Measurements from ENCODE around the gene LRRC8E.
A peak's percentile ranks its signal among the peaks of the same experiment; 100 is the strongest.

The LRRC8E gene

DNA sequence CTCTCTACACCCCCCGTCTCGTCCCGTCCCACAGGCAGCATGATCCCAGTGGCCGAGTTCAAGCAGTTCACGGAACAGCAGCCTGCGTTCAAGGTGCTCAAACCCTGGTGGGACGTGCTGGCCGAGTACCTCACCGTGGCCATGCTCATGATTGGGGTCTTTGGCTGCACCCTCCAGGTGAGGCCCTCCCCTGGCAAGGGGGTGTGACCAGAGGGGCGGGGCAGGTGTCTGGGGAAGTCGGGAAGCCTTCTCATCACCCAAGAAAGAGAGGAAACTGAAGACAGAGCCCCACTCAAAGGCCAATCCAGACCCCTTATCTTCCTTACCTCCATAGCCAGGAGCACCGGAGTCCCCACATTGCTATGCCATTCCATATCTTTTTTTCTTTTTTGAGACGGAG lies 7.3 kb downstream of the LRRC8E start:
- Histone ChIP-seq H3K9me3 (ENCODE audit: low read length) (peaks cover 3% of the 10 kb centered on the region), H3K4me1 (ENCODE audit: insufficient read depth, low read length) (no peaks in the 10 kb centered on the region), H3K27me3 (ENCODE audit: insufficient read depth, low read length) (peaks cover 2% of the 10 kb centered on the region), H3K36me3 (ENCODE audit: insufficient read depth, low read length) (no peaks in the 10 kb centered on the region), H2AFZ (ENCODE audit: low read depth, low read length) (no peak overlapping the region), H3K4me3 (ENCODE audit: low read length) (no peak overlapping the region)

DNA sequence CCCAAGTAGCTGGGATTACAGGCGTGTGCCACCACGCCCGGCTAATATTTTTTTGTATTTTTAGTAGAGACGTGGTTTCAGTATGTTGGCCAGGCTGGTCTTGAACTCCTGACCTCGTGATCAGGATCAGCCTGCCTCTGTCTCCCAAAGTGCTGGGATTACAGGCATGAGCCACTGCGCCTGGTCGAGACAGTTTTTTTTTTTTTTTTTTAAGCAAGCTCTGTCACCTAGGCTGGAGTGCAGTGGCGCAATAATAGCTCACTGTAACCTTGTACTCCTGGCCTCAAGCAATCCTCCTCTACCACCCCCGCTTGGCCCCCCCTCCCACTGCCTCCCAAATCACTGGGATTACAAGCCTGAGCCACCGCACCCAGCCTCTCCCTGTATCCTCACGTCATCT lies 9.0 kb downstream of the LRRC8E start:
- no peak overlapping the region for H3K4me3 ChIP-seq (ENCODE audit: low read length)
- no peaks in the 10 kb centered on the region for H3K4me1 ChIP-seq (ENCODE audit: insufficient read depth, low read length)
- H2AFZ ChIP-seq (ENCODE audit: low read depth, low read length): no peak overlapping the region
- no peaks in the 10 kb centered on the region for H3K36me3 ChIP-seq (ENCODE audit: insufficient read depth, low read length)
- H3K9me3 ChIP-seq (ENCODE audit: low read length): peaks cover 3% of the 10 kb centered on the region
- peaks cover 2% of the 10 kb centered on the region for H3K27me3 ChIP-seq (ENCODE audit: insufficient read depth, low read length)

DNA sequence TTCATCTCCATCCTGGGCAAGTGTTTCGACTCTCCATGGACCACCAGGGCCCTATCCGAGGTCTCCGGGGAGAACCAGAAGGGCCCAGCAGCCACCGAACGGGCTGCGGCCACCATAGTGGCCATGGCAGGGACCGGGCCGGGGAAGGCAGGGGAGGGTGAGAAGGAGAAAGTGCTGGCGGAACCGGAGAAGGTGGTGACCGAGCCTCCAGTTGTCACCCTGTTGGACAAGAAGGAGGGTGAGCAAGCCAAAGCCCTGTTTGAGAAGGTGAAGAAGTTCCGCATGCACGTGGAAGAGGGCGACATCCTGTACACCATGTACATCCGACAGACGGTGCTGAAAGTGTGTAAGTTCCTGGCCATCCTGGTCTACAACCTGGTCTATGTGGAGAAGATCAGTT lies 10.7 kb downstream of the LRRC8E start:
- Histone ChIP-seq H3K9me3 (ENCODE audit: low read length) (peaks cover 3% of the 10 kb centered on the region), H3K36me3 (ENCODE audit: insufficient read depth, low read length) (no peaks in the 10 kb centered on the region), H3K4me3 (ENCODE audit: low read length) (no peak overlapping the region), H3K27me3 (ENCODE audit: insufficient read depth, low read length) (peaks cover 2% of the 10 kb centered on the region), H2AFZ (ENCODE audit: low read depth, low read length) (no peak overlapping the region), H3K4me1 (ENCODE audit: insufficient read depth, low read length) (peaks cover 6% of the 10 kb centered on the region)

DNA sequence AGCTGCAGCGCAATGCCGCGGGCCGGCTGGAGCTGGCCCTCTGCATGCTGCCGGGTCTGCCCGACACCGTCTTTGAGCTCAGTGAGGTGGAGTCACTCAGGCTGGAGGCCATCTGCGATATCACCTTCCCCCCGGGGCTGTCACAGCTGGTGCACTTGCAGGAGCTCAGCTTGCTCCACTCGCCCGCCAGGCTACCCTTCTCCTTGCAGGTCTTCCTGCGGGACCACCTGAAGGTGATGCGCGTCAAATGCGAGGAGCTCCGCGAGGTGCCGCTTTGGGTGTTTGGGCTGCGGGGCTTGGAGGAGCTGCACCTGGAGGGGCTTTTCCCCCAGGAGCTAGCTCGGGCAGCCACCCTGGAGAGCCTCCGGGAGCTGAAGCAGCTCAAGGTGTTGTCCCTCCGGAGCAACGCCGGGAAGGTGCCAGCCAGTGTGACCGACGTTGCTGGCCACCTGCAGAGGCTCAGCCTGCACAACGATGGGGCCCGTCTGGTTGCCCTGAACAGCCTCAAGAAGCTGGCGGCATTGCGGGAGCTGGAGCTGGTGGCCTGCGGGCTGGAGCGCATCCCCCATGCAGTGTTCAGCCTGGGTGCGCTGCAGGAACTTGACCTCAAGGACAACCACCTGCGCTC lies 11.6 kb downstream of the LRRC8E start:
- no peak overlapping the region for H3K4me3 ChIP-seq (ENCODE audit: low read length)
- no peaks in the 10 kb centered on the region for H3K36me3 ChIP-seq (ENCODE audit: insufficient read depth, low read length)
- H3K9me3 ChIP-seq (ENCODE audit: low read length): peaks cover 3% of the 10 kb centered on the region
- H3K4me1 ChIP-seq (ENCODE audit: insufficient read depth, low read length): peaks cover 11% of the 10 kb centered on the region
- H2AFZ ChIP-seq (ENCODE audit: low read depth, low read length): no peak overlapping the region
- H3K27me3 ChIP-seq (ENCODE audit: insufficient read depth, low read length): no peaks in the 10 kb centered on the region

DNA sequence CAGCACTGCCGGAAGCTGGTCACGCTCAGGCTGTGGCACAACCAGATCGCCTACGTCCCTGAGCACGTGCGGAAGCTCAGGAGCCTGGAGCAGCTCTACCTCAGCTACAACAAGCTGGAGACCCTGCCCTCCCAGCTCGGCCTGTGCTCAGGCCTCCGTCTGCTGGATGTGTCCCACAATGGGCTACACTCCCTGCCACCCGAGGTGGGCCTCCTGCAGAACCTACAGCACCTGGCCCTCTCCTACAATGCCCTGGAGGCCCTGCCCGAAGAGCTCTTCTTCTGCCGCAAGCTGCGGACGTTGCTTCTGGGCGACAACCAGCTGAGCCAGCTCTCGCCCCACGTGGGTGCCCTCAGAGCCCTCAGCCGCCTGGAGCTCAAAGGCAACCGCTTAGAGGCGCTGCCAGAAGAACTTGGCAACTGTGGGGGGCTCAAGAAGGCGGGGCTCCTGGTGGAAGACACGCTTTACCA lies 12.1 kb downstream of the LRRC8E start:
- no peak overlapping the region for H2AFZ ChIP-seq (ENCODE audit: low read depth, low read length)
- no peaks in the 10 kb centered on the region for H3K27me3 ChIP-seq (ENCODE audit: insufficient read depth, low read length)
- H3K4me3 ChIP-seq (ENCODE audit: low read length): no peak overlapping the region
- H3K36me3 ChIP-seq (ENCODE audit: insufficient read depth, low read length): no peaks in the 10 kb centered on the region
- H3K9me3 ChIP-seq (ENCODE audit: low read length): peaks cover 3% of the 10 kb centered on the region
- peaks cover 16% of the 10 kb centered on the region for H3K4me1 ChIP-seq (ENCODE audit: insufficient read depth, low read length)

DNA sequence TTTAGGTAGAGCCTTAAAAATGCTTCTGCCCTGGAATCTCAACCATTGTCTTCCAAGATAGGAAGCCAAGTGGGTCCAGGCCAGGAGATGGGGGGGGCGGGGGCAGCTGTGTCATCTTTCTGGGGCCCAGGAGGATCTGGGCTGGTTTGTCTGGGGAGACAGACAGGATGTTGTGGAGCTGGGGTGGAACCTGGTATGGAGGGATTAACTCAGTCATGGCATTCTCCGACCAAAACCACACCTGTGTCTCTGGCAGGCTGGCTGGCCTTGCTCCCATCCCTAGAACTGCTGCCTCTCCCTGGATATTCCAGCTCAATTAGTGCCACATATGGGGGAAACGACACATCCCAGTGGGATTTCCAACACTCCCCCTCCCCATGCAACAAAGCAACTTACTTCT lies 12.6 kb downstream of the LRRC8E start:
- H3K4me1 ChIP-seq (ENCODE audit: insufficient read depth, low read length): peaks cover 20% of the 10 kb centered on the region
- H3K36me3 ChIP-seq (ENCODE audit: insufficient read depth, low read length): peaks cover 2% of the 10 kb centered on the region
- peaks cover 3% of the 10 kb centered on the region for H3K9me3 ChIP-seq (ENCODE audit: low read length)
- no peak overlapping the region for H2AFZ ChIP-seq (ENCODE audit: low read depth, low read length)
- H3K4me3 ChIP-seq (ENCODE audit: low read length): no peak overlapping the region
- H3K27me3 ChIP-seq (ENCODE audit: insufficient read depth, low read length): no peaks in the 10 kb centered on the region

DNA sequence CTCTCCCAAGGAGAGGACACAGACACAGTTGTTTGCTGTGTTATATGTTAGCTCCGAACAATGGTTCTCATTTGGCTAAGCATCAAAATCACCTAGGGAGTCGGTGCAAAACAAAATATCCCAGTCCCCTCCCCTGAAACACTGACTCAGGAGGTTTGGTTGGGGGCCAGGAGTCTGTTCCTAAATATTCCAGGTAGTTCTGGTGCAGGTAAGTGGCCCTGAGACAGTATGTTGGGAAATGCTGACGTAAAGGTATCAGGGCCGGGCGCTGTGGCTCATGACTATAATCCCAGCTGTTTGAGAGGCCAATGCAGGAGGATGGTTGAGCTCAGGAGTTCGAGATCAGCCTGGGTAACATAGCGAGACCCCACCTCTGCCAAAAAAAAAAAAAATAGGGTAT lies 13.0 kb downstream of the LRRC8E start:
- Histone ChIP-seq H3K9me3 (ENCODE audit: low read length) (peaks cover 3% of the 10 kb centered on the region), H2AFZ (ENCODE audit: low read depth, low read length) (no peak overlapping the region), H3K4me3 (ENCODE audit: low read length) (no peak overlapping the region), H3K4me1 (ENCODE audit: insufficient read depth, low read length) (peaks cover 20% of the 10 kb centered on the region), H3K36me3 (ENCODE audit: insufficient read depth, low read length) (peaks cover 2% of the 10 kb centered on the region), H3K27me3 (ENCODE audit: insufficient read depth, low read length) (no peaks in the 10 kb centered on the region)

DNA sequence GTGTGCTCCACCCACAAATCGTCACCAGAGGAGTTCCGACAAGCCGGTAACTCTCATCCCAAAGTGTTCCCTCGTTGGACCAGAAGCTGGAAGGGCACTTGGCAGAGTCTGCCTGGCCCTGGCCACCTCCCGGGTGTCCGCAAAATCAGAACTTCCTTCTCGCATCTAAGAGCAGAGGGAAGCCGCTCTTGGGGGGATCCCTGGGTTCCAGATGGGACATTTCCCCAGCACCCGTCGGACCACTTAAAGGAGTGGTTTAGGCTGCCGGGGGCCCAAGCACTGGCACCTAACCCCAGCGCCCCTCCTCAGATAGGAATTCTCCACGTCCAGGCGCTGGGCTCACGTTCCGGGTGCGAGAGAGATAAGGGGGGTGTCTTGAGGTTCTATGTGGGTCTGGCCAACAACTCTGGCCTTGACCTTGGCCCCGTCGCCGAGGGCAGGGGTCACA lies 14.5 kb downstream of the LRRC8E start:
- H2AFZ ChIP-seq (ENCODE audit: low read depth, low read length): no peak overlapping the region
- H3K36me3 ChIP-seq (ENCODE audit: insufficient read depth, low read length): peaks cover 2% of the 10 kb centered on the region
- peaks cover 3% of the 10 kb centered on the region for H3K9me3 ChIP-seq (ENCODE audit: low read length)
- H3K4me3 ChIP-seq (ENCODE audit: low read length): peak overlapping the region; percentile 55
- no peaks in the 10 kb centered on the region for H3K27me3 ChIP-seq (ENCODE audit: insufficient read depth, low read length)
- peaks cover 20% of the 10 kb centered on the region for H3K4me1 ChIP-seq (ENCODE audit: insufficient read depth, low read length)

DNA sequence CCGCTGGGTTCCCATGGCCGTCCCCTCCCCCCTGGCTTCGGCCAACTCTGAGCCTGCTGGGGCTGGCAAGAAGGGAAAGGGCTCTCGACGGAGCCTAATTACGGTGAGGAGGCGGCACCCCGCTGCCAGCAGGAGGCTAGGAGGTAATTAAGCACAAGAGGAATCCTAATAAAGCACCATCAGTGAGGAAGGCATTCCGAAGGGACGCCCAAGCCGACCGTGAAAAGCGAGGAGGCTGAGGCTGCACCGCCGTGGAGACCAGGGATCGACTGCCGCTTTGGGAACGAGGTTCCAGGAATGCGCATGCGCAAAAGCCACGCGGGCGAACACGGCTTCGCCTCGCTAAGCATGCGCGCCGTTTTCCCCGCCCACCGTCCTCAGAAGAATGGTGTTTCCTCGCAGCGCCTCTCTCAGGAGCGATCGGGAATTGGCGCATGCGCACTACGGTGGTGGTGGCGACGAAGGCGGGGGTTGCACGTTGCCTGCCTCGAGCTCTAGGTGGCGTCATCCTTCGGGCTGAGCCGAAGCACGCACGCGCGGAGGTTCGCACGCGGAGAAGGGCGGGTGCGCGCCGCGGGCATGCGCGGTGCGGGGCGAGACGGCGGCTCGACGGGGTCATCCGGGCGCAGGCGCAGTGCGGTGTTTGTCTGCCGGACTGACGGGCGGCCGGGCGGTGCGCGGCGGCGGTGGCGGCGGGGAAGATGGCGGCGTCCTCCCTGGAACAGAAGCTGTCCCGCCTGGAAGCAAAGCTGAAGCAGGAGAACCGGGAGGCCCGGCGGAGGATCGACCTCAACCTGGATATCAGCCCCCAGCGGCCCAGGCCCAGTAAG lies 15.1 kb downstream of the LRRC8E start, which contains the start of gene MAP2K7:
TSS of gene MAP2K7 (plus strand) at position 634 of the 830 bp plus-strand sequence. CDS start at position 702, 68 bp downstream.
- no peak within 1 kb of the TSS for H2AFZ ChIP-seq (ENCODE audit: low read depth, low read length)
- peaks cover 20% of the 10 kb centered on the region for H3K4me1 ChIP-seq (ENCODE audit: insufficient read depth, low read length)
- H3K9me3 ChIP-seq (ENCODE audit: low read length): peaks cover 3% of the 10 kb centered on the region
- peak within 1 kb of the TSS; percentile 71 for H3K4me3 ChIP-seq (ENCODE audit: low read length)
- H3K27me3 ChIP-seq (ENCODE audit: insufficient read depth, low read length): no peaks in the 10 kb centered on the region
- H3K36me3 ChIP-seq (ENCODE audit: insufficient read depth, low read length): peaks cover 2% of the 10 kb centered on the region

DNA sequence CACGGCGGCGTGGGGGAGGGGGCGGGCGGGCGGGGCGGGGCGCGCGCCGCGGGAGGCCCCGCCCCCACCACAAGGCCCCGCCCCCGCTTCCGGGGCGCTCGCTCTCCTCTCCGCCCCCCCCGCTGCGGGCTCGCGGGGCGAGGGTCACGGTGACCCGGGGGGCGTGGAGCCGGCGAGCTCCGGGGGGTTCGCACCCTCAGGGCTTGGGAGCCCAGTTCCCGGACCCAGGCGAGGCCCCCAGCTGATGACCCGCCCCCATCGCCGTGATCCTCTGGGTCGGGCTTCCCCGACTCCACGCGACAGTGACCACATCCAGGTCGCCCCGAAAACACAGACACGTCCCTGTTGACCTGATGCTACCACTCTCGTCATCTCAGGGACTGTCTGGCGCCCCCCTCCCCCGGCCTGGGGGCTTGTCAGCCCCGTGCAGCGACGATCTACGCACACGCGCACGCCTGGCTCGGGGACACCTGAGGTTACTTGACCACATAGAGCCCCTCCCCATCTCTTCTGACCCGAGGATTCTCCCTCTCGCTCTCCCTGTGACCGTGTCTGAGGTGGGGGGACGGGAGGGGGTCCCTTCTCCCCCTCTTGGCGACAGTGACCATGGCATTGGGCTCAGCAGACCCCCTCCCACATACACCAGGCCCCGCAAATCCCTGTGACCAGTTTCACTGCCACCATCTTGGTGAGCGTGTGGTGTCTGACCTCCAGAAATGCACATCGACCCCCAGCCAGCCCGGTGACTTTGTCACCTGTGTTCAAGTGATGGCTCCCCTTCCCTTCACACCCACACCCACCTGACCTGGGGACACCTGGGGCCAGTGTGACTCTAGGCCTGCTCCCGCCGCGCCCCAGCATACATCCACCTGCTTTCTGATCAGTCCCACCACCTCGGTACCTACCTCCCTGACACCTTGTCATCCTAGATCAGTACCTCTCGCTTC lies 16.0 kb downstream of the LRRC8E start:
- Histone ChIP-seq H2AFZ (ENCODE audit: low read depth, low read length) (no peak overlapping the region), H3K4me3 (ENCODE audit: low read length) (peak overlapping the region; percentile 71), H3K36me3 (ENCODE audit: insufficient read depth, low read length) (peaks cover 6% of the 10 kb centered on the region), H3K4me1 (ENCODE audit: insufficient read depth, low read length) (peaks cover 20% of the 10 kb centered on the region), H3K9me3 (ENCODE audit: low read length) (peaks cover 3% of the 10 kb centered on the region), H3K27me3 (ENCODE audit: insufficient read depth, low read length) (no peaks in the 10 kb centered on the region)

DNA sequence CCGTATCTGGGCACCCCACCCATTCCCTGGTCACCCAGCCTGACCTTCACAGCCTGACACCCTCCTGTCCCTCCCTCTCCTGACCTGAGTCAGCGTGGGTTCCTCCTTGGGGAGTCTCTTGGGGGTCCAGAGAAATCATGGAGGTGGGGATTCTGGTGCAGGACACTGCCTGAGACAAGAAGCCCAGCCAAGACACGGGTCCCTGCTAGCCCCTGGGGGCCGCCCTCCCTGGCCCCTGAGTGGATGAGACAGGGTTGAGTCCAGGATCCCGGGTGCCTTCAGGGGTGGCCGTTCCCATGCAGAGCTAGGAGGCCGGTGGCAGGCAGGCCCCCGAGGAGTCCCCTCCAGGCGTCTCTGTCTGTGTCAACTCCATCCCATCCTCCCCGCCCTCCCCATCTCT lies 17.0 kb downstream of the LRRC8E start:
- Histone ChIP-seq H3K9me3 (ENCODE audit: low read length) (peaks cover under 1% of the 10 kb centered on the region), H3K36me3 (ENCODE audit: insufficient read depth, low read length) (peaks cover 12% of the 10 kb centered on the region), H3K4me3 (ENCODE audit: low read length) (peak overlapping the region; percentile 71), H3K4me1 (ENCODE audit: insufficient read depth, low read length) (peaks cover 20% of the 10 kb centered on the region), H3K27me3 (ENCODE audit: insufficient read depth, low read length) (no peaks in the 10 kb centered on the region), H2AFZ (ENCODE audit: low read depth, low read length) (no peak overlapping the region)

DNA sequence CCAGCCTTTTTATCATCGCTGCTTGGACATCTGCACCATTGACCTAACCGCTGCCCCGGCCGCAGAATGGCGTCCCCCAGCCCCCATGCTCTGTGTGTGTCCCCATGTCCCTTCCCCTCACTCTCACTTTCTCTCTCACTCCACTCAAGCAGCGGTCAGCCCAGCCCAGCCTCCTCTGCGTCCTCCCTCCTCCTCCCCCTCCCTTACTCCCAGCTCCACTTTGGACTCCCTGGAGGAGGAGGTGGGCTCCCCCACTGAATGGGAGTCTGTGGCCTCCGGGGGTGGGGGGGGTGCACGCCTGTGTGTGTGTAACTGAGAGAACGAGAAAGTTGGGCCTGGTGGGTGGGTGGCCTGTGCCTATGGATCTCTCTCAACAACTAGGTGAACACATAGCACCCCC lies 17.5 kb downstream of the LRRC8E start:
- Histone ChIP-seq H3K27me3 (ENCODE audit: insufficient read depth, low read length) (no peaks in the 10 kb centered on the region), H3K4me1 (ENCODE audit: insufficient read depth, low read length) (peaks cover 20% of the 10 kb centered on the region), H3K36me3 (ENCODE audit: insufficient read depth, low read length) (peaks cover 17% of the 10 kb centered on the region), H2AFZ (ENCODE audit: low read depth, low read length) (no peak overlapping the region), H3K4me3 (ENCODE audit: low read length) (no peak overlapping the region), H3K9me3 (ENCODE audit: low read length) (no peaks in the 10 kb centered on the region)
